Stimulated activated CD8-positive, alpha-beta memory T cell treated with anti-CD3 and anti-CD28 coated beads, Interleukin-15, amount 100 ng/mL, for 1 hour (primary cell): ENCODE measurements around the gene HAL.

Experiments
- DNase-seq: peaks from one replicate; pipeline ENCODE4 v3.0.0-alpha.2; 2020; ENCODE audit warnings: low read depth

Gene HAL

GRCh38 chr12:96014943-96015599 is 18.9 kb upstream of the HAL start:
- DNase-seq = no peak

- DNase-seq = no peak
These were observed 11.6 kb upstream of the HAL start for GRCh38 chr12:96007729-96008128.

GRCh38 chr12:96006727-96007126 is 10.6 kb upstream of the HAL start:
- no peak for DNase-seq

GRCh38 chr12:96000858-96001257 is 4.7 kb upstream of the HAL start:
- no peak for DNase-seq

GRCh38 chr12:95999484-95999883 is 3.3 kb upstream of the HAL start:
- DNase-seq = no peak

GRCh38 chr12:95998611-95999286 is 2.6 kb upstream of the HAL start:
- peak; percentile 7 for DNase-seq

GRCh38 chr12:95997911-95998510 is 1.9 kb upstream of the HAL start:
- no peak for DNase-seq

- no peak for DNase-seq
These were observed 1.1 kb upstream of the HAL start for GRCh38 chr12:95997276-95997675.

GRCh38 chr12:95995238-95996031 is 709 bp downstream of the HAL start:
- no peak for DNase-seq

- DNase-seq = no peak
These were observed 1.7 kb downstream of the HAL start for GRCh38 chr12:95994476-95994875.

GRCh38 chr12:95993907-95994306 is 2.2 kb downstream of the HAL start:
- no peak for DNase-seq

GRCh38 chr12:95990136-95990535 is 6.0 kb downstream of the HAL start:
- DNase-seq = no peak

- no peak for DNase-seq
These were observed 6.5 kb downstream of the HAL start for GRCh38 chr12:95989504-95990123.

GRCh38 chr12:95988506-95989275 is 7.5 kb downstream of the HAL start:
- no peak for DNase-seq

GRCh38 chr12:95986635-95987570 is 9.2 kb downstream of the HAL start:
- DNase-seq = no peak

- no peak for DNase-seq
These were observed 11.5 kb downstream of the HAL start for GRCh38 chr12:95984682-95985081.

- no peak for DNase-seq
These were observed 13.5 kb downstream of the HAL start for GRCh38 chr12:95982602-95983001.

GRCh38 chr12:95980437-95980836 is 15.7 kb downstream of the HAL start:
- DNase-seq = no peak

- no peak for DNase-seq
These were observed 17.4 kb downstream of the HAL start for GRCh38 chr12:95978774-95979173.

GRCh38 chr12:95978351-95978750 is 17.8 kb downstream of the HAL start:
- DNase-seq = no peak
